GM12878 (cell line): ENCODE results near the gene DYNC1H1. TPM values are rescaled to one million over a fixed set of nuclear protein-coding genes. Genes with fewer than 3 reads are reported as not detected.

ENCODE experiments used
- ATAC-seq: fragments of 200-7000 bp; cut with Tn5 transposase; 3 replicates; pipeline ENCODE4 v1.9.1; 2020; ENCODE audit warnings: mild to moderate bottlenecking, moderate library complexity
- BruUV-seq: library from RNA; stranded (reverse); fragments of 400-500 nt; replicated peaks from 2 replicates; lab custom pipeline; 2021; lab: Mats Ljungman, UMichigan
- CTCF ChIA-PET: fragments of 300-600 bp; sonication (Branson Sonifier 250); formaldehyde crosslinking; extraction: SDS; loops from one replicate; lab custom pipeline; 2021; ENCODE audit warnings: inconsistent platforms; lab: Yijun Ruan, JAX
- POLR2A ChIA-PET: fragments of 350-600 bp; formaldehyde crosslinking; extraction: SDS; loops from one replicate; lab custom pipeline; 2021; ENCODE audit warnings: inconsistent platforms; lab: Charles Lee
- RAD21 ChIA-PET: fragments of 300-600 bp; sonication (Branson Sonifier 250); formaldehyde crosslinking; loops from one replicate; lab custom pipeline; 2023; ENCODE audit warnings: antibody characterized with exemption; ENCODE audit not compliant: unreplicated experiment; lab: Charles Lee
- SMC1A ChIA-PET: fragments of 300-600 bp; sonication (Branson Sonifier 250); formaldehyde crosslinking; loops from one replicate; lab custom pipeline; 2023; ENCODE audit not compliant: unreplicated experiment, uncharacterized antibody; lab: Charles Lee
- DNase-seq: peaks from one replicate; pipeline ENCODE4 v3.0.0-alpha.2; 2011; ENCODE audit warnings: low read depth, low spot score
- FAIRE-seq: peaks from 3 replicates; lab custom pipeline; 2011; peaks lifted over from hg19 to GRCh38; lab: Jason Lieb, UNC
- H2AFZ ChIP-seq: 2 replicates; pipeline ENCODE4 v1.6.0; 2011; ENCODE audit warnings: low read depth, low read length, control low read depth; ENCODE audit not compliant: control insufficient read depth
- H3K27ac ChIP-seq: 2 replicates; pipeline ENCODE4 v1.5.1; 2011; ENCODE audit warnings: control low read depth; ENCODE audit not compliant: control insufficient read depth, insufficient read depth
- H3K27me3 ChIP-seq, 2 experiments: replicated peaks in 1 of 2; 2 replicates each; pipeline versions ENCODE4 v1.6.0 to v1.6.1; 2011; ENCODE audit warnings: low read length in 1 of 2; ENCODE audit not compliant: control insufficient read depth in 2 of 2, insufficient read depth in 2 of 2
- H3K36me3 ChIP-seq, 2 experiments: 2 replicates each; pipeline ENCODE4 v1.5.1; 2011; ENCODE audit warnings: low read length in 1 of 2; ENCODE audit not compliant: control insufficient read depth in 2 of 2, insufficient read depth in 2 of 2
- H3K4me1 ChIP-seq: 2 replicates; pipeline ENCODE4 v1.6.1; 2011; ENCODE audit warnings: mild to moderate bottlenecking, low read length, moderate library complexity, mixed read lengths; ENCODE audit not compliant: control insufficient read depth, insufficient read depth
- H3K4me2 ChIP-seq: 2 replicates; pipeline ENCODE4 v1.6.0; 2011; ENCODE audit warnings: control low read depth; ENCODE audit not compliant: control insufficient read depth, insufficient read depth
- H3K4me3 ChIP-seq: fragments of 200-600 bp; sonication (generic); 2 replicates; pipeline ENCODE4 v1.5.1; 2016
- H3K79me2 ChIP-seq: 2 replicates; pipeline ENCODE4 v1.6.0; 2011; ENCODE audit warnings: low read length; ENCODE audit not compliant: control insufficient read depth, insufficient read depth
- H3K9ac ChIP-seq: 2 replicates; pipeline ENCODE4 v1.8.0; 2011; ENCODE audit warnings: low read length, control low read depth, mixed read lengths; ENCODE audit not compliant: control insufficient read depth, insufficient read depth
- H3K9me3 ChIP-seq: replicated peaks from 3 replicates; pipeline ENCODE4 v1.5.1; 2011; ENCODE audit warnings: mild to moderate bottlenecking, low read length; ENCODE audit not compliant: control insufficient read depth, insufficient read depth
- H4K20me1 ChIP-seq: 2 replicates; pipeline ENCODE4 v1.6.0; 2011; ENCODE audit not compliant: control insufficient read depth, insufficient read depth
- BRCA1 ChIP-seq: IDR thresholded peaks from 2 replicates; pipeline ENCODE4 v1.6.1; 2011; ENCODE audit warnings: low read depth, low read length, improper control_type of control experiment
- MXI1 ChIP-seq: fragments of 150-350 bp; IDR thresholded peaks from 2 replicates; pipeline ENCODE4 v1.6.1; 2011; ENCODE audit warnings: low read depth, mild to moderate bottlenecking, inconsistent platforms, low read length, improper control_type of control experiment
- MYB ChIP-seq: fragments of 150-350 bp; IDR thresholded peaks from 2 replicates; pipeline ENCODE4 v1.6.1; 2014; ENCODE audit warnings: mild to moderate bottlenecking, low read depth, low read length, borderline replicate concordance
- SMAD5 ChIP-seq: IDR thresholded peaks from 2 replicates; pipeline ENCODE4 v1.6.1; 2016; ENCODE audit warnings: antibody characterized with exemption, low read depth
- SUPT20H ChIP-seq: IDR thresholded peaks from 2 replicates; pipeline ENCODE4 v1.6.1; 2011; ENCODE audit warnings: low read depth, mild to moderate bottlenecking, low read length, moderate library complexity, borderline replicate concordance; ENCODE audit not compliant: control insufficient read depth
- ZNF217 ChIP-seq: fragments of 450-650 bp; IDR thresholded peaks from 2 replicates; pipeline ENCODE4 v1.6.1; 2017; ENCODE audit warnings: antibody characterized with exemption, mild to moderate bottlenecking
- WGBS: methylation state at CpG from one replicate; pipeline ENCODE4 v1.1.6; 2016; ENCODE audit warnings: low lambda C conversion rate; ENCODE audit not compliant: insufficient replicate concordance, insufficient coverage; ENCODE audit errors: missing lambda C conversion rate; 5-methylcytosine and 5-hydroxymethylcytosine counted together
- in situ Hi-C: fragments of 300-500 bp; cut with MboI; formaldehyde crosslinking; loops from 9 replicates; pipeline ENCODE4 v1.14.3; 2018; ENCODE audit warnings: mixed read lengths
- intact Hi-C: fragments of 100-400 bp; cut with micrococcal nuclease; formaldehyde crosslinking; loops from one replicate; pipeline ENCODE4 v1.14.2; 2022; ENCODE audit not compliant: unreplicated experiment
- polyA plus RNA-seq, 11 experiments: library from polyadenylated mRNA; depleted of rRNA in 4 of 11; unstranded in 6 of 11; stranded (reverse) in 5 of 11; fragments of >200 nt; fragmentation: Nextera tagmentation in 4 of 11; fragmentation: Illumina TruSeq in 1 of 11; extraction: Ambion mirVana in 4 of 11; extraction: Trizol in 1 of 11; gene quantifications; 1 replicate in 1 of 11; 2 replicates in 10 of 11; pipeline versions ENCODE4 v1.2.1 to v1.2.3, GENCODE V29; 2011 to 2016; ENCODE audit warnings: inconsistent platforms in 2 of 11, missing spikeins in 2 of 11, low read depth in 1 of 11
- total RNA-seq, 4 experiments: library from RNA; depleted of rRNA in 3 of 4; stranded (reverse); fragments of >200 nt in 3 of 4; fragmentation: Illumina TruSeq in 1 of 4; extraction: Trizol in 1 of 4; gene quantifications; 2 replicates each; pipeline versions ENCODE4 v1.2.1 to v1.2.3, GENCODE V29; 2013 to 2021
- TF ChIP-seq, protein P1 (sequence below): IDR thresholded peaks from 2 replicates; pipeline ENCODE4 v1.6.1; 2012; ENCODE audit warnings: mild to moderate bottlenecking, low read depth, low read length

The DYNC1H1 gene
- total and polyA plus RNA-seq, 10 of the 15 experiments (the other 5 are each of a cell fraction or from before 2014, with no cell fraction given), result 38.4 to 291 (median 111) TPM

- TF ChIP-seq SUPT20H, result no peak
- TF ChIP-seq BRCA1, result no peak
- TF ChIP-seq MXI1, result no peak
Observed at GRCh38 chr14:101918065-101918989, 46.0 kb upstream of the DYNC1H1 start (continued).

GRCh38 chr14:101920271-101920670 lies 44.1 kb upstream of the DYNC1H1 start:
- CTCF ChIA-PET, result no interaction called here
- FAIRE-seq, result no peak
- Histone ChIP-seq H2AFZ (no peak overlapping the region), H4K20me1 (no peaks in the 10 kb centered on the region), H3K27ac (no peak overlapping the region), H3K27me3 (no peaks in the 10 kb centered on the region), H3K4me1 (no peaks in the 10 kb centered on the region), H3K79me2 (no peaks in the 10 kb centered on the region), H3K4me3 (no peak overlapping the region), H3K36me3 (peaks cover 2 to 4% of the 10 kb centered on the region in 2 experiments; a peak in 3 of 4 replicates), H3K9me3 (no peaks in the 10 kb centered on the region), H3K4me2 (no peak overlapping the region), H3K9ac (no peak overlapping the region)
- WGBS, result 96% methylated on average over 4 of the region's 4 CpGs
- RAD21 ChIA-PET, result no interaction called here
- intact Hi-C loops (no loop called here), in situ Hi-C loops (no loop called here)
- SMC1A ChIA-PET, result interaction anchor here (0.6 kb wide), 1 partner anchor 220 kb away, joined by 5 read pairs; no protein-coding TSS in a partner anchor
- ATAC-seq, result no peak
- POLR2A ChIA-PET, result no interaction called here
- TF ChIP-seq MXI1 (no peak), SMAD5 (no peak), ZNF217 (no peak), MYB (no peak)
- TF ChIP-seq, protein P1, sequence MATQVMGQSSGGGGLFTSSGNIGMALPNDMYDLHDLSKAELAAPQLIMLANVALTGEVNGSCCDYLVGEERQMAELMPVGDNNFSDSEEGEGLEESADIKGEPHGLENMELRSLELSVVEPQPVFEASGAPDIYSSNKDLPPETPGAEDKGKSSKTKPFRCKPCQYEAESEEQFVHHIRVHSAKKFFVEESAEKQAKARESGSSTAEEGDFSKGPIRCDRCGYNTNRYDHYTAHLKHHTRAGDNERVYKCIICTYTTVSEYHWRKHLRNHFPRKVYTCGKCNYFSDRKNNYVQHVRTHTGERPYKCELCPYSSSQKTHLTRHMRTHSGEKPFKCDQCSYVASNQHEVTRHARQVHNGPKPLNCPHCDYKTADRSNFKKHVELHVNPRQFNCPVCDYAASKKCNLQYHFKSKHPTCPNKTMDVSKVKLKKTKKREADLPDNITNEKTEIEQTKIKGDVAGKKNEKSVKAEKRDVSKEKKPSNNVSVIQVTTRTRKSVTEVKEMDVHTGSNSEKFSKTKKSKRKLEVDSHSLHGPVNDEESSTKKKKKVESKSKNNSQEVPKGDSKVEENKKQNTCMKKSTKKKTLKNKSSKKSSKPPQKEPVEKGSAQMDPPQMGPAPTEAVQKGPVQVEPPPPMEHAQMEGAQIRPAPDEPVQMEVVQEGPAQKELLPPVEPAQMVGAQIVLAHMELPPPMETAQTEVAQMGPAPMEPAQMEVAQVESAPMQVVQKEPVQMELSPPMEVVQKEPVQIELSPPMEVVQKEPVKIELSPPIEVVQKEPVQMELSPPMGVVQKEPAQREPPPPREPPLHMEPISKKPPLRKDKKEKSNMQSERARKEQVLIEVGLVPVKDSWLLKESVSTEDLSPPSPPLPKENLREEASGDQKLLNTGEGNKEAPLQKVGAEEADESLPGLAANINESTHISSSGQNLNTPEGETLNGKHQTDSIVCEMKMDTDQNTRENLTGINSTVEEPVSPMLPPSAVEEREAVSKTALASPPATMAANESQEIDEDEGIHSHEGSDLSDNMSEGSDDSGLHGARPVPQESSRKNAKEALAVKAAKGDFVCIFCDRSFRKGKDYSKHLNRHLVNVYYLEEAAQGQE, result no peak
- no TSS peak for BruUV-seq
- no peak for DNase-seq
